Hepatocyte (in vitro differentiated cells): ENCODE results near the gene HIBCH.

ENCODE experiments used
- CTCF ChIP-seq: fragments of 200-600 bp; sonication (generic); IDR thresholded peaks from 2 replicates; pipeline ENCODE4 v1.5.1; 2016; ENCODE audit warnings: antibody characterized with exemption, mild to moderate bottlenecking; ENCODE audit not compliant: poor library complexity
- EZH2phosphoT487 ChIP-seq: fragments of 200-600 bp; sonication (generic); IDR thresholded peaks from one replicate; pipeline ENCODE4 v1.6.1; 2018; ENCODE audit warnings: antibody characterized with exemption, mild to moderate bottlenecking, low read depth, moderate library complexity; ENCODE audit not compliant: unreplicated experiment, severe bottlenecking

- no peak for TF ChIP-seq CTCF
- no peak for TF ChIP-seq EZH2phosphoT487
Measured at GRCh38 chr2:190256087-190256486, 63.5 kb downstream of the HIBCH start.
